Measurements from ENCODE around the gene COL5A2.

DNA sequence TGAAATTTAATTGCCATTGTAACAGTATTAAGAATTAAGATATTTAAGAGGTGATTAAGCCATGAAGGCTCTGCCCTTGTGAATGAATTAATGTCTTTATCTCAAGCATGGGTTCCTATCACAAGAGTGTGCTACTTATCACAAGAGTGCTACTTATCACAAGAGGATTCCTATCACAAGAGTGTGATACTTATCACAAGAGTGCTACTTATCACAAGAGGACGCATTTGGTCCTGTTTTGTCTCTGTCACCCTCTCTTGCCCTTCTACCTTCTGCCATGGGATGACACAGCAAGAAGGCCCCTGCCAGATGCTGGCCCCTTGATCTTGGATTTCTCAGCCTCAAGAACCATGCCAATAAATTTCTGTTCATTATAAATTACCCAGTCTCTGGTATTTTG lies 13.2 kb upstream of the COL5A2 start:
- TF ChIP-seq, protein P1, sequence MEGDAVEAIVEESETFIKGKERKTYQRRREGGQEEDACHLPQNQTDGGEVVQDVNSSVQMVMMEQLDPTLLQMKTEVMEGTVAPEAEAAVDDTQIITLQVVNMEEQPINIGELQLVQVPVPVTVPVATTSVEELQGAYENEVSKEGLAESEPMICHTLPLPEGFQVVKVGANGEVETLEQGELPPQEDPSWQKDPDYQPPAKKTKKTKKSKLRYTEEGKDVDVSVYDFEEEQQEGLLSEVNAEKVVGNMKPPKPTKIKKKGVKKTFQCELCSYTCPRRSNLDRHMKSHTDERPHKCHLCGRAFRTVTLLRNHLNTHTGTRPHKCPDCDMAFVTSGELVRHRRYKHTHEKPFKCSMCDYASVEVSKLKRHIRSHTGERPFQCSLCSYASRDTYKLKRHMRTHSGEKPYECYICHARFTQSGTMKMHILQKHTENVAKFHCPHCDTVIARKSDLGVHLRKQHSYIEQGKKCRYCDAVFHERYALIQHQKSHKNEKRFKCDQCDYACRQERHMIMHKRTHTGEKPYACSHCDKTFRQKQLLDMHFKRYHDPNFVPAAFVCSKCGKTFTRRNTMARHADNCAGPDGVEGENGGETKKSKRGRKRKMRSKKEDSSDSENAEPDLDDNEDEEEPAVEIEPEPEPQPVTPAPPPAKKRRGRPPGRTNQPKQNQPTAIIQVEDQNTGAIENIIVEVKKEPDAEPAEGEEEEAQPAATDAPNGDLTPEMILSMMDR (IDR thresholded peaks at IDR 0.05): no peak
- TF ChIP-seq POLR2AphosphoS5 (IDR thresholded peaks at IDR 0.05) (no peak), POLR2A (IDR thresholded peaks at IDR 0.05) (no peak)

Data from upper lobe of left lung (tissue), 4 donors.